Panc1 (cell line): ENCODE results near the gene C1orf159. TPM values are rescaled to one million over a fixed set of nuclear protein-coding genes. Genes with fewer than 3 reads are reported as not detected.

Source experiments
- ATAC-seq: fragments of 200-7000 bp; cut with Tn5 transposase; 2 replicates; pipeline ENCODE4 v1.9.1; 2020; ENCODE audit warnings: mild to moderate bottlenecking, moderate library complexity
- BruUV-seq: library from RNA; stranded (reverse); fragments of 400-500 nt; replicated peaks from 2 replicates; lab custom pipeline; 2021; lab: Mats Ljungman, UMichigan
- CTCF ChIA-PET: fragments of 300-600 bp; sonication (Branson Sonifier 250); formaldehyde crosslinking; loops from one replicate; lab custom pipeline; 2022; ENCODE audit warnings: antibody characterized with exemption; lab: Charles Lee
- POLR2A ChIA-PET: fragments of 300-600 bp; sonication (Branson Sonifier 250); formaldehyde crosslinking; loops from one replicate; lab custom pipeline; 2022; ENCODE audit warnings: antibody characterized with exemption; lab: Charles Lee
- DNase-seq: peaks from one replicate; pipeline ENCODE4 v3.0.0-alpha.2; 2010; ENCODE audit warnings: low read depth, low spot score
- H3K27ac ChIP-seq: 2 replicates; pipeline ENCODE4 v1.5.1; 2011; ENCODE audit warnings: mild to moderate bottlenecking, low read length, inconsistent platforms
- H3K27me3 ChIP-seq: fragments of 200-500 bp; sonication (Bioruptor generic); 2 replicates; pipeline ENCODE4 v1.6.0; 2014; ENCODE audit warnings: low read length, inconsistent platforms; ENCODE audit not compliant: control insufficient read depth, insufficient read depth
- H3K36me3 ChIP-seq: fragments of 200-500 bp; sonication (Bioruptor generic); 2 replicates; pipeline ENCODE4 v1.5.1; 2014; ENCODE audit warnings: inconsistent platforms, mild to moderate bottlenecking, low read length, moderate library complexity; ENCODE audit not compliant: control insufficient read depth, insufficient read depth
- H3K4me1 ChIP-seq: 2 replicates; pipeline ENCODE4 v1.5.1; 2011; ENCODE audit warnings: inconsistent platforms, mild to moderate bottlenecking, low read length, moderate library complexity; ENCODE audit not compliant: control insufficient read depth, insufficient read depth
- H3K4me3 ChIP-seq, 2 experiments: 2 replicates each; pipeline ENCODE4 v1.5.1; 2011 to 2012; ENCODE audit warnings: low read depth in 2 of 2, low read length in 2 of 2, mild to moderate bottlenecking in 2 of 2, inconsistent platforms in 1 of 2, moderate library complexity in 1 of 2
- H3K9me3 ChIP-seq: fragments of 200-500 bp; sonication (Bioruptor generic); 2 replicates; pipeline ENCODE4 v1.5.1; 2014; ENCODE audit warnings: low read depth, mild to moderate bottlenecking, inconsistent platforms, low read length, moderate library complexity; ENCODE audit not compliant: control insufficient read depth, insufficient read depth
- POLR2AphosphoS5 ChIP-seq: IDR thresholded peaks from 2 replicates; pipeline ENCODE4 v1.6.1; 2012; ENCODE audit warnings: mild to moderate bottlenecking, low read depth, low read length, moderate library complexity
- REST ChIP-seq, 2 experiments: IDR thresholded peaks; 2 replicates each; pipeline ENCODE4 v1.6.1; 2011 to 2012; ENCODE audit warnings: low read depth in 2 of 2, control low read depth in 1 of 2, low read length in 1 of 2, mild to moderate bottlenecking in 1 of 2, moderate library complexity in 1 of 2; ENCODE audit not compliant: insufficient read depth in 1 of 2
- SIN3A ChIP-seq: IDR thresholded peaks from 2 replicates; pipeline ENCODE4 v1.6.1; 2012; ENCODE audit warnings: low read depth, mild to moderate bottlenecking, low read length, moderate library complexity, borderline replicate concordance; ENCODE audit not compliant: insufficient read depth
- TCF7L2 ChIP-seq: IDR thresholded peaks from 2 replicates; pipeline ENCODE4 v1.6.1; 2011; ENCODE audit warnings: mild to moderate bottlenecking, low read depth, low read length, inconsistent platforms
- in situ Hi-C: cut with HindIII; loops from 2 replicates; pipeline ENCODE4 v1.10.0; 2016; ENCODE audit warnings: low sequenced_read_pairs, low pct_unique_long_range_greater_than_20kb
- intact Hi-C: fragments of 100-400 bp; cut with micrococcal nuclease; formaldehyde crosslinking; loops from one replicate; pipeline ENCODE4 v1.10.0; 2022; ENCODE audit not compliant: unreplicated experiment
- total RNA-seq: library from RNA; stranded (reverse); gene quantifications from one replicate; pipeline ENCODE4 v1.2.1, GENCODE V29; 2021; ENCODE audit not compliant: unreplicated experiment
- TF ChIP-seq, protein P1 (sequence below): fragments of 450-650 bp; IDR thresholded peaks from 2 replicates; pipeline ENCODE4 v1.5.1; 2017; ENCODE audit warnings: mild to moderate bottlenecking

The C1orf159 gene
- total RNA-seq, 1 experiment from 2014 or later, result 28.8 TPM

DNA sequence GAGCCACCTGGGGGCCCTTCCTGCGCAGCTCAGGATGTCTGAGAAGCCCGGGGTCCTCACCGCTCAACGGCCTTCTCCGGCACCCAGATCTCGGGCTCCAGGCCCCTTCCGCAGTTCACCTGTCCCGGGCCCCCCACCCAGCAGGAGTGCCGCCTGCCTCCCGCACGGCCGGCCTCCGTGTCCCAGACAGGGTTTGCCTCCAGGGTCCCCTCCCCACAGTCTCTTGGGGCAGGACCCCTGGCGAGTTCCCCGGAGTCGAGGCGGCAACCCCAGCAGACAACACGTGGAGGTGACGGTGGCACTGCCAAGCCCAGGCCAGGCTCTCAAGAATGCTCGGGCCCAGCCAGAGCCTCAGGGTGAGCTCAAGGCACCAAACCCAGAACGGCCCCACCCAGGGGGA, 35.4 kb upstream of the C1orf159 start:
- BruUV-seq, result no TSS peak
- in situ Hi-C loops, result no loop called here
- H3K27me3 ChIP-seq, result no peaks in the 10 kb centered on the region
- DNase-seq (no peak), ATAC-seq (no peak)
- no peak overlapping the region for H3K4me3 ChIP-seq
- H3K9me3 ChIP-seq, result no peaks in the 10 kb centered on the region
- ChIA-PET CTCF (no interaction called here), POLR2A (no interaction called here)
- no peak overlapping the region for H3K27ac ChIP-seq
- H3K36me3 ChIP-seq, result no peaks in the 10 kb centered on the region
- intact Hi-C loops, result no loop called here
- TF ChIP-seq REST (IDR thresholded peaks at IDR 0.05; ENCODE audit: insufficient read depth in 1 of 2, low read depth in 2 of 2, low read length in 1 of 2), result no peak
- TF ChIP-seq, protein P1, sequence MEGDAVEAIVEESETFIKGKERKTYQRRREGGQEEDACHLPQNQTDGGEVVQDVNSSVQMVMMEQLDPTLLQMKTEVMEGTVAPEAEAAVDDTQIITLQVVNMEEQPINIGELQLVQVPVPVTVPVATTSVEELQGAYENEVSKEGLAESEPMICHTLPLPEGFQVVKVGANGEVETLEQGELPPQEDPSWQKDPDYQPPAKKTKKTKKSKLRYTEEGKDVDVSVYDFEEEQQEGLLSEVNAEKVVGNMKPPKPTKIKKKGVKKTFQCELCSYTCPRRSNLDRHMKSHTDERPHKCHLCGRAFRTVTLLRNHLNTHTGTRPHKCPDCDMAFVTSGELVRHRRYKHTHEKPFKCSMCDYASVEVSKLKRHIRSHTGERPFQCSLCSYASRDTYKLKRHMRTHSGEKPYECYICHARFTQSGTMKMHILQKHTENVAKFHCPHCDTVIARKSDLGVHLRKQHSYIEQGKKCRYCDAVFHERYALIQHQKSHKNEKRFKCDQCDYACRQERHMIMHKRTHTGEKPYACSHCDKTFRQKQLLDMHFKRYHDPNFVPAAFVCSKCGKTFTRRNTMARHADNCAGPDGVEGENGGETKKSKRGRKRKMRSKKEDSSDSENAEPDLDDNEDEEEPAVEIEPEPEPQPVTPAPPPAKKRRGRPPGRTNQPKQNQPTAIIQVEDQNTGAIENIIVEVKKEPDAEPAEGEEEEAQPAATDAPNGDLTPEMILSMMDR, result no peak
- TF ChIP-seq POLR2AphosphoS5, result no peak
- H3K4me1 ChIP-seq, result no peaks in the 10 kb centered on the region

DNA sequence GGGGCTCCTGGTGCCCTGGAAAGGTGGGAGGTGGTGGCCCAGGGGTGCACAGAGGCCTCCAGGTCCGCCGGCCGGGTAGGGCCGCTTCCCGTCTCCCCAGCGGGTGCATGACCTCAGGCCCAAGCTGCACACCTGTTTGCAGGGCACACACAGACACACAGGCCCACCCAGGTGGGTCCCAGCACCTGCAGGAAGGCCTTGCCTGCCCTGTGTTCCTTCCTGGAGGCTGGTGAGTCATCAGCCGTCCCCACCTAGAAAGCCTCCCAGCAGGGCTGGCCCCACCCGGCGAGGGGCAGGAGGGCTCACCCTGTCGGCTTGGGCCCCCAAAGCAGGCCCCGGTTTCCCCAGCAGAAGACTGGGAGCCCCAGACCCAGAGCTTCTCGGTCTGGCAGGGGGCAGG, 34.2 kb upstream of the C1orf159 start:
- ChIA-PET POLR2A (no interaction called here), CTCF (no interaction called here)
- Histone ChIP-seq H3K4me3 (no peak overlapping the region), H3K4me1 (no peaks in the 10 kb centered on the region), H3K36me3 (no peaks in the 10 kb centered on the region), H3K27me3 (no peaks in the 10 kb centered on the region), H3K9me3 (no peaks in the 10 kb centered on the region), H3K27ac (no peak overlapping the region)
- in situ Hi-C loops (no loop called here), intact Hi-C loops (no loop called here)
- no peak for TF ChIP-seq SIN3A
- TF ChIP-seq TCF7L2, result no peak
- no peak for TF ChIP-seq REST (IDR thresholded peaks at IDR 0.05; ENCODE audit: insufficient read depth in 1 of 2, low read depth in 2 of 2, low read length in 1 of 2)
- TF ChIP-seq, protein P1, result no peak
- TF ChIP-seq POLR2AphosphoS5, result no peak
- DNase-seq, result no peak
- no TSS peak for BruUV-seq
- ATAC-seq, result no peak
